ENCODE data around the gene GANC.
"Not testable (repeated sequence)": the region's sequence is repeated elsewhere in the genome, so short reads cannot be mapped to it uniquely, and the experiment has no call there.

- TF ChIP-seq CTCF (conservative IDR thresholded peaks at IDR 0.05 in 1 of 2, IDR thresholded peaks at IDR 0.05 in 1 of 2; ENCODE audit: low read depth in 1 of 2, low read length in 2 of 2); EZH2 (IDR thresholded peaks at IDR 0.05; ENCODE audit: low read length, missing control alignments): not testable (repeated sequence)
Observed at GRCh38 chr15:42301004-42301403, 28.0 kb downstream of the GANC start.
